ENCODE results near the gene TMCO6.
"Not testable (repeated sequence)": the region's sequence is repeated elsewhere in the genome, so short reads cannot be mapped to it uniquely, and the experiment has no call there.

The TMCO6 gene

GRCh38 chr5:140630292-140631035 is 8.8 kb upstream of the TMCO6 start:
- no peak for DNase-seq (ENCODE audit: low spot score)

- DNase-seq (ENCODE audit: low spot score): no peak
Observed at GRCh38 chr5:140631036-140631417, 8.2 kb upstream of the TMCO6 start.

- no peak for DNase-seq (ENCODE audit: low spot score)
Observed at GRCh38 chr5:140631831-140632365, 7.4 kb upstream of the TMCO6 start.

GRCh38 chr5:140632366-140633020 is 6.8 kb upstream of the TMCO6 start:
- no peak for DNase-seq (ENCODE audit: low spot score)

- DNase-seq (ENCODE audit: low spot score): no peak
Observed at GRCh38 chr5:140633021-140633471, 6.2 kb upstream of the TMCO6 start, which contains the start of gene CD14. Gene CD14 (minus strand): TSS chr5:140633175. CDS start chr5:140633071, 104 bp downstream.

- DNase-seq (ENCODE audit: low spot score): no peak
Observed at GRCh38 chr5:140633501-140633900, 5.8 kb upstream of the TMCO6 start.

- no peak for DNase-seq (ENCODE audit: low spot score)
Observed at GRCh38 chr5:140634103-140634502, 5.1 kb upstream of the TMCO6 start.

GRCh38 chr5:140635291-140636257 is 3.7 kb upstream of the TMCO6 start:
- DNase-seq (ENCODE audit: low spot score): no peak

- no peak for DNase-seq (ENCODE audit: low spot score)
Observed at GRCh38 chr5:140637371-140638100, 1.7 kb upstream of the TMCO6 start.

- not testable (repeated sequence) for DNase-seq (ENCODE audit: low spot score)
Observed at GRCh38 chr5:140638898-140639147, 428 bp upstream of the TMCO6 start.

- DNase-seq (ENCODE audit: low spot score): no peak
Observed at GRCh38 chr5:140641716-140642115, 2.5 kb downstream of the TMCO6 start.

GRCh38 chr5:140642718-140643117 is 3.5 kb downstream of the TMCO6 start:
- no peak for DNase-seq (ENCODE audit: low spot score)

GRCh38 chr5:140647042-140647419 is 7.8 kb downstream of the TMCO6 start:
- DNase-seq (ENCODE audit: low spot score): no peak

GRCh38 chr5:140658870-140659269 is 19.6 kb downstream of the TMCO6 start:
- no peak for DNase-seq (ENCODE audit: low spot score)

- not testable (repeated sequence) for DNase-seq (ENCODE audit: low spot score)
Observed at GRCh38 chr5:140660371-140660770, 21.1 kb downstream of the TMCO6 start.

GRCh38 chr5:140664030-140664358 is 24.7 kb downstream of the TMCO6 start:
- DNase-seq (ENCODE audit: low spot score): no peak

- DNase-seq (ENCODE audit: low spot score): peak; percentile 95
Observed at GRCh38 chr5:140664359-140665119, 25.3 kb downstream of the TMCO6 start, which contains the start of gene WDR55. Gene WDR55 (plus strand): TSS chr5:140664904. CDS start chr5:140664913, 9 bp downstream.

GRCh38 chr5:140671035-140671434 is 31.8 kb downstream of the TMCO6 start:
- not testable (repeated sequence) for DNase-seq (ENCODE audit: low spot score)

- no peak for DNase-seq (ENCODE audit: low spot score)
Observed at GRCh38 chr5:140671472-140672125, 32.3 kb downstream of the TMCO6 start.

- no peak for DNase-seq (ENCODE audit: low spot score)
Observed at GRCh38 chr5:140672455-140673186, 33.4 kb downstream of the TMCO6 start.

Data from RKO (cell line).